Activated naive CD4-positive, alpha-beta T cell treated with anti-CD3 and anti-CD28 coated beads, Interleukin-2, amount 10 ng/mL, durations not matched to agents 7 days and 5 days (primary cell): ENCODE data around the gene COL5A1.

ENCODE experiments used
- CTCF ChIA-PET: fragments of 350-600 bp; sonication (Branson Sonifier 250); formaldehyde crosslinking; loops from one replicate; lab custom pipeline; 2021; ENCODE audit warnings: antibody characterized with exemption; lab: Charles Lee
- DNase-seq: peaks from one replicate; pipeline ENCODE4 v3.0.0-alpha.2; 2020
- H3K27ac Mint-ChIP-seq: one replicate; pipeline ENCODE4 v1.8.0; 2021; ENCODE audit warnings: mild to moderate bottlenecking, moderate library complexity, mixed read lengths
- H3K27me3 Mint-ChIP-seq: one replicate; pipeline ENCODE4 v1.8.0; 2021; ENCODE audit warnings: mild to moderate bottlenecking, mixed read lengths
- H3K36me3 Mint-ChIP-seq: one replicate; pipeline ENCODE4 v1.8.0; 2021; ENCODE audit warnings: mixed read lengths
- H3K4me1 Mint-ChIP-seq: one replicate; pipeline ENCODE4 v1.8.0; 2021; ENCODE audit warnings: mixed read lengths
- H3K4me3 Mint-ChIP-seq: one replicate; pipeline ENCODE4 v1.8.0; 2021; ENCODE audit warnings: mild to moderate bottlenecking, moderate library complexity, mixed read lengths
- H3K9me3 Mint-ChIP-seq: one replicate; pipeline ENCODE4 v1.8.0; 2021; ENCODE audit warnings: mixed read lengths

COL5A1 gene

DNA sequence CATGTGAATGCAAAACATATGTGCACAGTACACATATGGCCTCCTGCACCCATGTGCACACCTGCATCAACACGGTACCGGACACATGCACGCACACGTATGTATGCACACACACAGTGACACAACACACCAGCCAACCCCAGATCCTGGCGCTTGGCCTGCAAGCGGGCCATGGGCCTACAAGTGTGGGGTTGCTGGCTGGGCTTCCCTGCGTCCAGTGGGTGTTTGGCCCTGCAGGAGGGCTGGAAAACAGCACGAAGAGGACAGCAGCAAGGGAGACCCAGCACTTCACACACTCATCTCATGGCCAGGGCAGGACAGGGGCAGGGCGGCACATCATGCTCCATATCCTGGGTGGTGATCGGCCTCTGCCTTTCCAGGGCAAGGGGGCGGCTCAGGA lies 77.7 kb downstream of the COL5A1 start:
- CTCF ChIA-PET = no interaction called here
- H3K9me3 Mint-ChIP-seq = peaks cover 2% of the 10 kb centered on the region
- H3K4me1 Mint-ChIP-seq = no peaks in the 10 kb centered on the region
- H3K27ac Mint-ChIP-seq = no peak overlapping the region
- peaks cover 17% of the 10 kb centered on the region for H3K27me3 Mint-ChIP-seq
- H3K36me3 Mint-ChIP-seq = no peaks in the 10 kb centered on the region
- no peak overlapping the region for H3K4me3 Mint-ChIP-seq
- no peak for DNase-seq

DNA sequence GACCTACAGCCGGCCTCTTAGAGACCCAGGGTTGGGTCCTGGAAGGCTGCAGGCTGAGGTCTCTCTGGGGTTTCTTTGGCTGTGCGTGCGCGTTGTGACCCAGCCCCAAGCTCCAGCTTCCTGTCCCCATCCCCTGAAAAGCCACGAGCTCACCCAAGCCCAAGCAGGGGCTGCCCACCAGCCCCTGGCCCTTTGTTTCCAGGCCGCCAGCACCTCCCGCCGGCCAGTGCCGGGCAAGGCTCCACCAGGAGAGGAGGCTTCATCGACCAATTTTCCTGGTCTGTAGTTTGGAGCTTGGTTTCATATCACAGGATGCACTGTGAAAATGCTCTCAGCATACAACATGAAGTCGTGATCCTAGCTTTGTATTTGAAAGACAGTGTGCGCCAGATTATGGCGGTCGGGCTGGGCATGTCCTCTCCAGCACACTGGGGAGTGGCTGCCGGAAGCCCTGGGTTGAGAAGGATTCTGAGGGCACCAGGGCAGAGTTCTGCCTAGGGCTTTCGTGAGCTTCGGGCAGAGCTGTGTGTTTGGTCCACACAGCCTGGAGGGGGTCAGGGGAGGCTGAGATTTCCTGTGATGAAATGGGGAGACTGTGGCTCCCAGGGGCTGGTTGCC lies 78.6 kb downstream of the COL5A1 start:
- Mint-ChIP-seq H3K9me3 (no peaks in the 10 kb centered on the region), H3K4me1 (no peaks in the 10 kb centered on the region), H3K27ac (no peak overlapping the region), H3K27me3 (peaks cover 25% of the 10 kb centered on the region), H3K4me3 (no peak overlapping the region), H3K36me3 (no peaks in the 10 kb centered on the region)
- CTCF ChIA-PET = no interaction called here
- DNase-seq = no peak

DNA sequence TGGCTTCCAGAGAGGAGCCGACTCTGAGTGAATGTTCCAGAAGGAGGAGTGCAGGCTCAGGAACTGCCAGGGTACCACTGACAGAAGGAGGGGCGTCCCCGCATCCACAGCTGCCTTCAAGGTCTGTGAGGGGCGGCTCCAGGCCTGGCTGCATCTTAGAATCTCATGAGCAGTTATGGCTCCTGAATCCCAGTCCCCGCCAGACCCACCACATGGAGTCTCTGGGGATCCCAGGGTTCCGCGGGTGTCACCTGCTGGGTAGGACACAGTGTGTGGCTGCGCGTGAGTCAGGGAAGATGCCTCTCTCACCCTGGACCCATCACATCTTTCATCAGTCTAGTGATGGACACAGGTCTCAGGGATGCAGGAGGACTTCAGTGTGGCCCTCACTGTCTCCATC lies 79.2 kb downstream of the COL5A1 start:
- no peaks in the 10 kb centered on the region for H3K36me3 Mint-ChIP-seq
- H3K4me3 Mint-ChIP-seq = no peak overlapping the region
- peaks cover 25% of the 10 kb centered on the region for H3K27me3 Mint-ChIP-seq
- CTCF ChIA-PET = no interaction called here
- H3K9me3 Mint-ChIP-seq = no peaks in the 10 kb centered on the region
- H3K4me1 Mint-ChIP-seq = no peaks in the 10 kb centered on the region
- no peak overlapping the region for H3K27ac Mint-ChIP-seq
- DNase-seq = no peak

DNA sequence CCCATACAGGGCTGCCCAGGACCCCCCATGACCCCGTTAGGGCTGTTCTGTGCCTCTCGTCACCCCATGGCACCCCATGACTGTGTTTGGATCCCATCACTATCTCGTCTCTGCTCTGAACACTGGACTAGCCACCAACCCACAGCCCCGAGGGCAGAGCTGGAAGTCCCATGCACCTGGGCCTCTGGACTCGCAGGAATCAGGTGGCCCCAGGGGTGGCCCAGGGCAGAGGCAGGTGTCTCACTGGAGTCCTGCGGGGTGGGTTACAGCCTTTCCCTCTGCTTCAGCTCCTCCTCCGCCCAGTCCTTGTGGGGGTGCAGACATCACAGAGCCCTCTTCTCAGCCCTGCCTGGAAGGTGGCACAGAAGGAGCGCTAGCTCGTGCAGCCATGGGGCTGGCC lies 79.7 kb downstream of the COL5A1 start:
- Mint-ChIP-seq H3K27ac (no peak overlapping the region), H3K36me3 (no peaks in the 10 kb centered on the region), H3K4me3 (no peak overlapping the region), H3K4me1 (no peaks in the 10 kb centered on the region), H3K9me3 (no peaks in the 10 kb centered on the region), H3K27me3 (peaks cover 25% of the 10 kb centered on the region)
- CTCF ChIA-PET = no interaction called here
- DNase-seq = no peak

DNA sequence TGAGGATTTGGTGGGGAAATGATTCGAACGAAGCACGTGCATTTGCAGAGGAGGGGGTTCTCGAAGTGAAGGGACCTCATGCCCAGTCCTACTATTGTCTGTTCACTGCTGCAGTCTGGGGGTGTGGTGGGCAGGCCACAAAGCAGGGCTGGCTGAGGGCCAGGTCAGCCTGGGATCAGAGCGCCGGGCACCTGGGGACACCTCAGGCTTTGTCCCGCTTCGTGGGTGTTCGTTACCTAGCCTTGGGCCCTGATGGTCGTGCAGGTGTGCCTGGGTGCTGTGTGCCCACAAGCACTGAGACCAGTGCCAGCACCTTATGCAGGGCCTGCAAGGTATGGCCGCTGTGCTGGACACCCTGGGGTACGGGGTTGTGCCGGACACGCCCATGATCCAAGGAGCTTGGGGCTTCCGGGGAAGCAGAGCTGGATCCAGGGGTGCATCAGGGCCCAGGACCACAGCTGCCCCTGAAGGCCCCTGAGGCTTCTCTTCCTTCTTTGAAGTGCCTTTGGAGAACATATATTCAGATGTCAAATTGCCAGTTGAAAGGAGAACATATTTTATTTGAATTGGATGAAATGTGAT lies 80.6 kb downstream of the COL5A1 start:
- peaks cover 25% of the 10 kb centered on the region for H3K27me3 Mint-ChIP-seq
- no peak for DNase-seq
- H3K4me1 Mint-ChIP-seq = no peaks in the 10 kb centered on the region
- H3K4me3 Mint-ChIP-seq = no peak overlapping the region
- H3K9me3 Mint-ChIP-seq = no peaks in the 10 kb centered on the region
- H3K36me3 Mint-ChIP-seq = no peaks in the 10 kb centered on the region
- no peak overlapping the region for H3K27ac Mint-ChIP-seq
- CTCF ChIA-PET = no interaction called here

DNA sequence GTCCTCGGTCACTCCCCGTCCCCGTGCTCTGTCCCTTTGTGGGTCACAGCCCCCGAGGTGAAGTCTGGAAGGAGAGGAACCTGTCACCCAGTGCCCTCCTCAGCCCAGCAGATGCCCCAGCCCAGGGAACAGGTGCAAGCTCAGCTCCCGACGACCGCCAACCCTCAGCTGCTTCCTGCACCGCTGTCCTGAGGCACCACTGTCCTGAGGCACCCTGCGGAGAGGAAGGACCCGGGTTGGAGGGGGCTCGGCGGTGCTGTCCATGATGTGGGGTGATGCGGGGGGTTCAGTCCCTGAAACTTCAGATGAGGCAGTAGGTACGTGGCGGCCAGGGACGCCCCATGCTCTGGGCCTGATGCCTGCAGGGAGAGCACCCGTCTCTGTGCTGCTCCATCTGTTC lies 81.4 kb downstream of the COL5A1 start:
- no peaks in the 10 kb centered on the region for H3K9me3 Mint-ChIP-seq
- no peak for DNase-seq
- no peaks in the 10 kb centered on the region for H3K4me1 Mint-ChIP-seq
- H3K27me3 Mint-ChIP-seq = peaks cover 25% of the 10 kb centered on the region
- no peaks in the 10 kb centered on the region for H3K36me3 Mint-ChIP-seq
- H3K4me3 Mint-ChIP-seq = no peak overlapping the region
- no peak overlapping the region for H3K27ac Mint-ChIP-seq
- CTCF ChIA-PET = no interaction called here

DNA sequence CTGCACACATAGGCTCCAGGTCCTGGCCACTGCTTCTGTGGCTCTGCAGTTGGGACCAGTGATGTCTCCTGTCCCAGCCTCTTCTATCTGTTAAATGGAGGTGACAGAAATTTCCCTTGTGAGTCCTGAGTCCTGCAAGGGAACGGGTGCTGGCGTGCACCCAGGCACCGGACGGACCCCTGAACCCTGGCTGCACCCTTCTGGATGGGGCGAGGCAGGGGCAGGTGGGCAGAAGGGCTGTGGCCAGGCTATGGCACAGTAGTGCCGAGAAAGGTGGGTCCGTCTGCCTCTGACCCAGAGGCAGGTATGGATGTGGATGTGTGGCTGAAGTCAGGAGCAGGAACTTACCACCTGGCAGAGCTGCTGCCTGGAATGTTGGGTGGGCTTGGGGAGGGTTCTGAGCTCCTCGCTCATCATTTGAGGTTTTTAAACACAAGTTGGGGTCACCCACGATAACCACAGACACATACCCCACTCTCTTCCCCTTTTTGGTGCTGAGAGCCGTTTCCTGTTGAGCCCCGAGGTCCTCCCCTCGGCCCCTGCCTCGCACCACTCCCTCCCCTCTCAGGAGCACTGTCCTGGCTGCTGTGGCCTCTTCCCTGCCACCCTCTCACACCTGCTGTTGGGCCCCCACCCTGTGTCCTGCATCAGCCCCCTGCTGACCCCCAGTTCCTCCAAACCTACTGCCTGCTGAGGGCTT lies 82.0 kb downstream of the COL5A1 start:
- Mint-ChIP-seq H3K4me3 (no peak overlapping the region), H3K27ac (no peak overlapping the region), H3K9me3 (no peaks in the 10 kb centered on the region), H3K27me3 (peaks cover 25% of the 10 kb centered on the region), H3K36me3 (no peaks in the 10 kb centered on the region), H3K4me1 (no peaks in the 10 kb centered on the region)
- no peak for DNase-seq
- CTCF ChIA-PET = no interaction called here

DNA sequence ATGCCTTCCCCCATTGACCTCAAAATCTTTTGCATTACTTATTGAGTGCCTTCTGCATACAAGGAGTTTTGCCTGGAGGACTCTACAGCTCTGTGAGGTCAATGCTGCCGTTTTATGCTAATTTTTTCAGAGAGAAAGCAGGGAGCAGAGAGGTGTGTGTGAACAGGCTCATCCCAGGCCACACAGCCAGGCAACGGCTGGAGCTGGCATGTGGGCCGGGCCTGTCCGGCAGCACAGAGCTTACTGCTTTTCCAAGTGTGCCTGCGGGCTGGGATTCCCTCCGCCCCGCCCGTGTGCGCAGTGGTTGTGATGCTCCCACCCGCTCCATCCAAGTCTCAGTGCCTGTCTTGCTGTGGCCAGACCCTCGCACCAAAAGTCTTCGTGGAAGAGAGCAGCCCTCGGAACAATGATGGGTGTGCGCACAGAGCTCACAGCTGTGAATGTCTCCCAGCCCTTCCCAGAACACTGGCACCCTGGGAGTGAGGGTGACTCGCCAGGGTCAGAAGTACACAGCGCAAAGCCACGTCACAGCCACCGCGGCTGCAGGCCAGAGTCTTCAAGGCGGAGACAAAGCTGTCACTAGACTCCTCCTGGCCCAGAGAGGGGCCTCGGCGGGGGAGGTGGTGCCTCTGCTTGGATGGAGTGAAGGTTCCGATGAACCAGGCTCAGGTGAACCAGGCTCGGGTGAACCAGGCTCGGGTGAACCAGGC lies 82.8 kb downstream of the COL5A1 start:
- H3K9me3 Mint-ChIP-seq = peaks cover 2% of the 10 kb centered on the region
- H3K4me3 Mint-ChIP-seq = no peak overlapping the region
- H3K27me3 Mint-ChIP-seq = peaks cover 25% of the 10 kb centered on the region
- H3K4me1 Mint-ChIP-seq = no peaks in the 10 kb centered on the region
- DNase-seq = no peak
- CTCF ChIA-PET = no interaction called here
- H3K27ac Mint-ChIP-seq = no peak overlapping the region
- H3K36me3 Mint-ChIP-seq = no peaks in the 10 kb centered on the region

DNA sequence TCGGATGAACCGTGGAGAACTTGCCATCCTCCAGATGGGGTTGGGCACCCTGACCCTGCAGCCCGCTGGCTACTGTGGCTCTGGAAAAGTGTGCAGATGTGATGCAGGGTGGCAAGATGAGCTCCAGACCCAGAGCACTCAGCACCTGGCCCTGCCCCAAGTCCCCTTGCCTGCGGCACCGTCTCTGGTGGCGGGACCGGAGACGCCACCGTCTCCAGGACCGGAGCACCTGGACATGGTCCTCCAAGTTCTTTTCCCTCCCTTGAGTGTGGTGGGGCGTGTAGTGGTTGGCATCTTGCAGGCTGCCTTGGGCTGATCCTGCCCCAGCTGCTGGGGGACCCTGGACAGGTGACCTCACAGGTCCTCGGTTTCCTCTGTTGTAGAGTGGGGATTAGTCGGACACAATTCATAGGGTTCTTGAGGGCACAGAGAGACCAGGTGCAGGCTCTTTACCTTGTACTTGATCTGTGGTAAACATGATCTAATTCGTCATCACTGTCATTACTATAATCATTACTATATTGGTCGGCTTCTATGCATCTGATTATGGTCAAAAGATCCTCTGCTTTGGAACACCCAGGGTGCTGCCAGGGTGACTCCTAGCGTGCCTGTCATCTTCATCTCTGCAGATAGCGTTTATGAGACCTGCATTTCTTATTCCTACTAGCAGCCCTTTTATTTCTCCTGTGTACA lies 83.5 kb downstream of the COL5A1 start:
- no peak overlapping the region for H3K4me3 Mint-ChIP-seq
- H3K4me1 Mint-ChIP-seq = no peaks in the 10 kb centered on the region
- no peak overlapping the region for H3K27ac Mint-ChIP-seq
- no peak for DNase-seq
- peaks cover 2% of the 10 kb centered on the region for H3K9me3 Mint-ChIP-seq
- no peaks in the 10 kb centered on the region for H3K36me3 Mint-ChIP-seq
- H3K27me3 Mint-ChIP-seq = peaks cover 25% of the 10 kb centered on the region
- CTCF ChIA-PET = no interaction called here

DNA sequence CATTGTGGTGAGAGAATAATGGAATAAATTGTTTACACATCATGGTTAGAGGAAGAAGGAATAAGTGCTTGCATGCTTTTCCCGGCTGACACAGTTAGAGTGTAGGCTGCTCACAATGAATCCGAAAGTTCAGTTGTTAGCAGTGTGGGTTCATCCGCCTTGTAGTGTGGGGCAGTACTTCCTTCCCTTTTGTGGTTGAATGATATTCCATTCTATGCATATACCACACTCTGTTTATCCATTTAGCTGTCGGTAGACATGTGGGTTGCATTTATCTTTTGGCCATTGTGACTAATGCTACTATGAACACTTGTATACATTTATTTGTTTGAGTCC lies 84.0 kb downstream of the COL5A1 start:
- Mint-ChIP-seq H3K27me3 (peaks cover 25% of the 10 kb centered on the region), H3K9me3 (peaks cover 2% of the 10 kb centered on the region), H3K4me1 (no peaks in the 10 kb centered on the region), H3K4me3 (no peak overlapping the region), H3K27ac (no peak overlapping the region), H3K36me3 (no peaks in the 10 kb centered on the region)
- CTCF ChIA-PET = no interaction called here
- no peak for DNase-seq

DNA sequence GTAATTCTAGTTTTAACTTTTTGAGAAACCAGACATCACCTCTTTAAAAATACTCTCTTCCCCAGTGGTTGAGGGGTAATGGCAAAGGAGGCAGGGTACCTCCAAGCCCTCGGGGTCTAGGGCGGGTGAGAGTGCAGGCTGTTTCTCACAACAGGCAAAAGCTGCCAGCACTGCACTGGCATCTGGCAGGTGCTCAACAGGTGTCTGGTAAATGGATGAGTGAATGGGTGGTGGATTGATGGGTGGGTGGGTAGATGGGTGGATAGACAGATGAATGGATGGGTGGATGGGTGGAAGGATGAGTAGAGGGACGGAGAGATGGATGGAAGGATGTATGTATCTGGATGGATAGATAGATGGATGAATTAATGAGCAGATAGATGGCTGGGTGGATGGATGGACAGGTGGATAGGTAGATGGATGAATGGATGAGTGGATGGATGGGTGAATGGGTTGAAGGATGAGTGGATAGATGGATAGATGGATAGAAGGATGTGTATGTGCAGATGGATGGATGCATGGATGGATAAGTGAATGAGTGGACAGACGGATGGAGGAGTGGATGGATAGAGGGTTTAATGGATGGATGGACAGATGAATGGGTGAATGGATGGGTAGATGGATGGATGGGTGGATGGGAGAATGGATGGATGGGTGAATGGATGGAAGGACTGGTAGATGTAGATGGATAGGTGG lies 84.6 kb downstream of the COL5A1 start:
- Mint-ChIP-seq H3K9me3 (peaks cover 2% of the 10 kb centered on the region), H3K4me1 (no peaks in the 10 kb centered on the region), H3K27ac (no peak overlapping the region)

DNA sequence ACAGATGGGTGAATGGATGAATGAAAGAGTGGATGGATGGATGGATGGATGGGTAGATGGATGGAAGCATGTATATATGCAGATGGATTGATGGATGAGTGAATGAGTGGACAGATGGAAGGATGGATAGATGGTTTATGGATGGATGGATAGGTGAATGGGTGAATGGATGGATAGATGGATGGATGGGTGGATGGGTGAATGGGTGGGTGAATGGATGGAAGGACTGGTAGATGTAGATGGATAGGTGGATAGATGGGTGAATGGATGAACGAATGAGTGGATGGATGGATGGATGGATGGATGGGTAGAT lies 85.1 kb downstream of the COL5A1 start:
- Mint-ChIP-seq H3K4me3 (no peak overlapping the region), H3K4me1 (no peaks in the 10 kb centered on the region), H3K36me3 (no peaks in the 10 kb centered on the region), H3K27me3 (peaks cover 25% of the 10 kb centered on the region), H3K9me3 (peaks cover 2% of the 10 kb centered on the region), H3K27ac (no peak overlapping the region)
- no peak for DNase-seq
- CTCF ChIA-PET = no interaction called here

More for the DNA sequence above, 84.6 kb downstream of the COL5A1 start:
- Mint-ChIP-seq H3K27me3 (peaks cover 25% of the 10 kb centered on the region), H3K4me3 (no peak overlapping the region), H3K36me3 (no peaks in the 10 kb centered on the region)
- DNase-seq = no peak
- CTCF ChIA-PET = no interaction called here

DNA sequence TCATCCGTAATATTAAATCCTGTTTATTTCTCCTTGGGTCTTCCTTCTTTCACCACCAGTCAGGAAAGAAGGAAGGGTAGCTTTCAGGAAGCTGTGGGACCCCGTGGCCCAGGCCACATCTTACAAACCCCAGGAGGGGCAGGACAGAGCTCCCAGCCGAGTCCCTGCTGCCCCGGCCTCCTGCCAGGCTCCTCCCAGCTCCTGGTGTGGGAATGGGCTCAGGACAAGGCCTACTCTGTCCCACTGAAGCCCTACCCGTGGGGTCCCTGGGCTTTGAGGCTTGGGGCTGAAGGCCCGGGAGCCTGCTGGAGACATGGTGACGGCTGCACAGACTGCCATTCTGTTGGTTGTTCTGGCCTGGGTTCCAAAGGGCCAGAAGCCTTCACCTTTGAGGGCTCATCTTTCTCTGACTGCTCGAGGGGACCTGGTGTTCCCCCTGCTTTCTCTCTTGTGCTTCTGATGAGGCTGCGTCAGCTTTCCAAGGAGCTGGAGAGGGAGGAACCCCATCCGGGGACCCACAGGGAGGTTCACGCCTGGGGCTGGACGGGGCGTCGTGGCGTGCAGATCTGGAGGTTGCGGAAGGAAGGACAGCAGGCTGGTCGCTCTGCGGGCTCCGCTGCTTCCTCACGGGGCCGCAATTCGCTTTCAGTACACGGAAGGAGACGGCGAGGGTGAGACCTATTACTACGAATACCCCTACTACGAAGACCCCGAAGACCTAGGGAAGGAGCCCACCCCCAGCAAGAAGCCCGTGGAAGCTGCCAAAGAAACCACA lies 86.6 kb downstream of the COL5A1 start:
- H3K9me3 Mint-ChIP-seq = peaks cover 2% of the 10 kb centered on the region
- H3K4me3 Mint-ChIP-seq = no peak overlapping the region
- no peak overlapping the region for H3K27ac Mint-ChIP-seq
- H3K36me3 Mint-ChIP-seq = no peaks in the 10 kb centered on the region
- no peak for DNase-seq
- H3K27me3 Mint-ChIP-seq = peaks cover 17% of the 10 kb centered on the region
- CTCF ChIA-PET = no interaction called here
- H3K4me1 Mint-ChIP-seq = no peaks in the 10 kb centered on the region
